NCI-H446 (cell line): Measurements from ENCODE around the gene FAM20B.
"Not testable (repeated sequence)": the region's sequence is repeated elsewhere in the genome, so short reads cannot be mapped to it uniquely, and the experiment has no call there.

Experiments
- DNase-seq, 2 experiments: peaks; one replicate each; lab custom pipeline; 2025; lab: John Stamatoyannopoulos, UW

Gene FAM20B, protein sequence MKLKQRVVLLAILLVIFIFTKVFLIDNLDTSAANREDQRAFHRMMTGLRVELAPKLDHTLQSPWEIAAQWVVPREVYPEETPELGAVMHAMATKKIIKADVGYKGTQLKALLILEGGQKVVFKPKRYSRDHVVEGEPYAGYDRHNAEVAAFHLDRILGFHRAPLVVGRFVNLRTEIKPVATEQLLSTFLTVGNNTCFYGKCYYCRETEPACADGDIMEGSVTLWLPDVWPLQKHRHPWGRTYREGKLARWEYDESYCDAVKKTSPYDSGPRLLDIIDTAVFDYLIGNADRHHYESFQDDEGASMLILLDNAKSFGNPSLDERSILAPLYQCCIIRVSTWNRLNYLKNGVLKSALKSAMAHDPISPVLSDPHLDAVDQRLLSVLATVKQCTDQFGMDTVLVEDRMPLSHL

DNA sequence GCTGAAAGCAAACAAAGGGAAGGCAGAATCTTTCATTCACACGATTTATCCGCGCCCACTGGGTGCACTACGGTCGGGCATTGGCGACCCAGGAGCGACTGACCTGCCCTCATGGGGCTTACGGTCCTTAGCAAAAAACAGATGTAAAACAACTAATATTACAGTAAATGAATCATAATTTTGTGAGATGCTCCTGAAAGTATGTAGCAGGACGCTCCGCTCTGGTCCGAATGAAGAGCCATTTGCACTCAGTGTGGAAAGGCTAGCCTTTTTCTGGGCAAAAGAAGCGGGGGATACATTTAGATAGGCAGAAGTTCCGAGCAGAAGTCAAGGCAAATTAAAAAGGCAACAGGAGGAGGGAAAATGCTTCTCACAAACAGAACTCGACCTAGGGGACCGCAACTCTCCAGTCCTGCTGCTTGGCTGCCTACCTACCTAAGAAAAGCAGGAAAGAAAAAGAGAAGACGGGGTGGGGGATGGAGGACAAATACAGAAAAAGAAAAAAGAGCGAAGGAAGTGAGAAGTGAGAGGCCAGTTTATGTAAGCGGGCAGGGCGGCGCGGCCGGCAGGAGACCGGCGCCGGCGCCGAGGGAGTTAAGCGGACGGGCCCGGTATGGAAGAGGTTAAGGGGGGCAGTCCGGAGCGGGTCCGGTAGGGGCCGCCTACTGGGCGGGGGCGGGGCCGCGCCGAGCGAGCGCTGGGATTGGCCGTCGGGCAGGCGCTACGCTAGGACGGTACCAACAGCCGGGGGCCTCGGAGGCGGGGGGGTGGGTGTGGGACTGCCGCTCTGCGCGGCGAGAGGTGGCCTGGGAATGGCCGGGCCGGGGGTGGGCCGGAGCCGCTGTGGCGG is at the start of gene FAM20B:
Gene FAM20B (plus strand): TSS at position 770 of the 850 bp plus-strand sequence. CDS start 17,954 bp downstream, outside the sequence.
- DNase-seq: peak; percentile 83 to 95

DNA sequence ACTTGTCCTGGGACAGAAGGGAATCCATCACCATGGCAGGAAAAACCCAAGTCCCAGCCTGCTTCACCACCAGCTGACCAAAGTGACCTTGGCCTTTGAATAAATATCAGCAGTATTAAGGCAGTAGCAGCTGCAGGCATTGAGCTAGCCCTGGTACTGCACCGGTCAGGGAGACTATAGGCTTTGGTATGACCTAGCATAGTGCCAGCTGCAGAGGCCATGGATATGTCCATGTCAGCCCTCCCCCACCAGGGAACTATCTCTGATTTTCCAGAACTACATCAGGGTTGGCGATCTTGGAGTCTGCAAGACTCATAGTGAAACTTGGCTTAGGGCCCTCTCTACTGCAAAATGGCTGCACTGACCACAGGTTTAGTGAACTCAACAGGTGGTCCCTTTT is 49.2 kb upstream of the FAM20B start:
- no peak for DNase-seq

DNA sequence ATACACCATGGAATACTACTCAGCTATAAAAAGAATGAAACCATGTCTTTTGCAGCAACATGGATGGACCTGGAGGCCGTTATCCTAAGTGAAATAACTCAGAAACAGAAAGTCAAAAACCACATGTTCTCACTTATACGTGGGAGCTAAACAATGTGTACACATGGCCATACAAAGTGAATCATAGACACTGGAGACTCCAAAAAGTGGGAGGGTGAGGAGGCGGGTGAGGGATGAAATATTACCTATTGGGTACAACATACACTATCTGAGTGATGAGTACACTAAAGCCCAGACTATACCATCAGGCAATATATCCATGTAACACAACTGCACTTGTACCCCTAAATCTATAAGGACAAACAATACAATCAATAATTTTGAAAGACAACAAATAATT is 39.5 kb upstream of the FAM20B start:
- DNase-seq: no peak

DNA sequence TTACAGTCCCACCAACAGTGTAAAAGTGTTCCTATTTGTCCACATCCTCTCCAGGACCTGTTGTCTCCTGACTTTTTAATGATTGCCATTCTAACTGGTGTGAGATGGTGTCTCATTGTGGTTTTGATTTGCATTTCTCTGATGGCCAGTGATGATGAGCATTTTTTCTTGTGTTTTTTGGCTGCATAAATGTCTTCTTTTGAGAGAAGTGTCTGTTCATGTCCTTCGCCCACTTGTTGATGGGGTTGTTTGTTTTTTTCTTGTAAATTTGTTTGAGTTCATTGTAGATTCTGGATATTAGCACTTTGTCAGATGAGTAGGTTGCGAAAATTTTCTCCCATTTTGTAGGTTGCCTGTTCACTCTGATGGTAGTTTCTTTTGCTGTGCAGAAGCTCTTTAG is 37.5 kb upstream of the FAM20B start:
- DNase-seq: not testable (repeated sequence)

DNA sequence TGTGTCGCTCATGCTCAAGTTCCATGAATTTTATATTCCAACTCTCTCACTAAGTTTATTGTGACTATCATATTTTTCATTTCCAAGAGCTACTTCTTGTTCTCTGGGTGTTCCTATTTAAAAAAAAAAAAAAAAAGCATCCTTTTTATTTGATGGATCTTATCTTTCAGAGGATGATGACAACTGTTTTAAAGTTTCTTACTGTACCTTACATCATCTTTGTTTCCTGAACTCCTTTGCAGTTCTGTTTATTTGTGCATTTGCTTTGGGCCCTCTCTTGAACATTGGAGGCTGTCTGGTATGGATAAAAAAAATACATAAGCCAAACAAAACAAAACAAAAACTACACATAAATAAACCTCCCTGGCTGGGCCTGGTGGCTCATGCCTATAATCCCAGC is 32.1 kb upstream of the FAM20B start:
- no peak for DNase-seq

DNA sequence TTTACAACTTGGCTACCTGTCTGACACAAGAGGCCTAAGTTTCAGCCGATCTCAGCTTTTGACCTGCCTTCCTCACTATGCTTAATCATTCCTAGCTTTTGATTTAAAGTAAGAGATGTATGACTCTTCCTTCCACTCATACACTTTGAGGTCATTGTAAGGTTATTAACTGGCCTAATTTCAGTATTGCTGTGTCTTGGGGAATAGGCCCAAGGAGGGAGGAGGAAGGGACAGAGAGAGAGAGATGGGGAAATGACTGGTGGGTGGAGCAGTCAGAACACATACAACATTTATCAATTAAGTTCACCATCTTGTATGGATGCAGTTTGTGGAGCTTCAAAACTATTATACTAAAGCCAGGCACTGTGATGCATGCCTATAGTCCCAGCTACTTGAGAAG is 28.3 kb upstream of the FAM20B start:
- no peak for DNase-seq

DNA sequence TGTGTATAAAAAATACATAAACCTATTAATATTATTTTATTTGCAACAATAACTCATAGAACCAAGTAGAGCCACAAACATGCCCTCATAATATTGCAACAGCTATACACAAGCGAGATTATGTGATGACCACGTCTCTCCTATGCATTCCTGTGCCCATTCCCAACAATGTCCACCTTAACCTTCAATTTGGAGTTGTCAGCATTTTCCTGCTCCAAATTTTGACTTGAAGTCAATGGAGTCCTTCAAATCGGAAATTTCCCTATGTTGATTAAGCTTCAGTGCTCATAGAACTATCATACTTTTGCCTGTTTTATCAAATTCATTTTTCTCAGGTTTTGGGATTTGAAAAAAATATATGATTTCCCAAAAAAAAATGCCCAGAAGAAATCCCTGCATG is 27.4 kb upstream of the FAM20B start:
- no peak for DNase-seq

DNA sequence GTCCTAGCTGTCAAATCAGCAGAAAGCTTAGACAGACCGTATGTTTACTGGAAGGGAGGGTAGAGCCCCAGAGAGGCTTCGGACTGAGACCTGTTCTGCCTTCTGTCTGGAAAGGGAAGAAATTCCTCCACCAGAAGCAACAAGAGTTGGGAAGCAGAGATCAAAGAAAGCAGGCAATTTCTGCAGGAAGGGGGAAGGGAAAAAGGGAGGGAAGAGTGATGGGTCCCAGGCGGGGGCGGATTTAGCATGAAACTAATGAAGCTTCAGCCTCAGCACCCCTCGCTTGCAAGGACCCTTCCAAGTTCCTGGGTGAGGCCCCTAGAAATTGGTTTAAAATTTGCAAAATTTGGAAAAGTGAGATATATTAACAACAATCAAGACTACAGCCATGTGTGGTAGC is 26.6 kb upstream of the FAM20B start:
- DNase-seq: no peak

DNA sequence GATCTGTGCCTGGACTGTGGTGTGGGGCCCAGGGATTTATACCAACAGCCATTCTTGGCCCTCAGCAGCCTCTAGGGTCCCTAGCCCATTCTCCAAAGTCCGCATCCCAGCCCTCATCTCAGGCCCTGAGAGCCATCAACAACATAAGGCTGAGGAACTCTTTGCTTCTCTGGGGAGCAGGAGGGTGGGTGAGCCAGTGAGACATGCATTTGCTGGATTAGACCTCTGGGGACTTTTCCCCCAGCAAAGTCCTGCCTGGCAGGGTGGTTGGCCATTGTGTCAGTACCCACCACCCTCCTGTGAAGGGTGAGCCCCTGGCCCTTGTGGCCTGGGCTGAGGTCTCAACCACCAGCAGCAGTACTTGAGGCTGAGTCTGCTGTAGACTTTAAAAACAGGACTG is 24.2 kb upstream of the FAM20B start:
- no peak for DNase-seq

DNA sequence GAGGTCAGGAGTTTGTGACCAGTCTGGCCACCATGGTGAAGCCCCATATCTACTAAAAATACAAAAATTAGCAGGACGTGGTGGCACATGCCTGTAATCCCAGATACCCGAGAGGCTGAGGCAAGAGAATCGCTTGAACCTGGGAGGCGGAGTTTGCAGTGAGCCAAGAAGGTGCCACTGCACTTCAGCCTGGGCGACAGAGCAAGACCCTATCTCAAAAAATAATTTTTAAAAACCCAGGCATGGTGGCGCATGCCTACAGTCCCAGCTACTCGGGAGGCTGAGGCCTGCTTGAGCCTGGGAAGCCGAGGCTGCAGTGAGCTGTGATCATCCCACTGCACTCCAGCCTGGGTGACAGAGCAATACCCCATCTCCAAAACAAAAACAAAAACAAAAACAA is 23.6 kb upstream of the FAM20B start:
- DNase-seq: not testable (repeated sequence)

DNA sequence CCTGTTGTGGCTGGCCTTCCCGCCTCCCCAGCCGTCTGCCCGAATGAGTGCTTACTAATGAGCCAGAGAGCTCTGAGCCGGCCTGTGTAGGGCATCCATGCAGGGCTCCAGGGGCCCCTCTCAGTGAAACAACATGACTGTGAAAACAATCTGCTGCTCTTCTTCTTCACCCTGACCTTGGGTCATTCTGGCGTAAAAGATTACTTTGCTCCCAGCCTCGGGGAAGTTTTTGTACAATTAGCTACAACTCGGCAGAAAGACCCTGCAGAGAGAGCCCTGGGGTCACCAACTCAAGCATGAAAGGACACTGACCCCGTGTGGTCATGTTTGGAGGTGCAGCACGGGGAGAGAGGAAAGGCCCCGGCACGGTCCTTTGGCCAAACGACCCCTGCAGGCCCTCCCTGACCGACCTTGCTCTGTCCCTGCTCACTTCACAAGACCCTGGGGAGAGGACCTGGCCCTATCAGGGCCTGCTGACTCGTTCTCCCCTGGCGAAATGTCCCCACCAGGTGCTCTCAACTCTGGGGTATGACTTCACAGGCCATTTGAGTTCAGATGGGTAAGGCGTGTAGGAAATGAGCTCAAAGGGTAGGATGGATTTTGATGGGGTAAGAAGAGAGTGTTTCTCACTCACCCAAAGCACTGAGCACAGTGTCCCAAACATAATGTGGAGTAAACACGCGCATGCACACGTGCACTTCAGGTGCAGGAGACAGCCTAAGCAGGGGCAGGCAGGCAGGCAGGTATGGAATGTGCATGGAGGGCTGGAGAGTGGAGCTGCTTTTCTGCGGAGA is 22.9 kb upstream of the FAM20B start:
- DNase-seq: peak; percentile 50 to 79

DNA sequence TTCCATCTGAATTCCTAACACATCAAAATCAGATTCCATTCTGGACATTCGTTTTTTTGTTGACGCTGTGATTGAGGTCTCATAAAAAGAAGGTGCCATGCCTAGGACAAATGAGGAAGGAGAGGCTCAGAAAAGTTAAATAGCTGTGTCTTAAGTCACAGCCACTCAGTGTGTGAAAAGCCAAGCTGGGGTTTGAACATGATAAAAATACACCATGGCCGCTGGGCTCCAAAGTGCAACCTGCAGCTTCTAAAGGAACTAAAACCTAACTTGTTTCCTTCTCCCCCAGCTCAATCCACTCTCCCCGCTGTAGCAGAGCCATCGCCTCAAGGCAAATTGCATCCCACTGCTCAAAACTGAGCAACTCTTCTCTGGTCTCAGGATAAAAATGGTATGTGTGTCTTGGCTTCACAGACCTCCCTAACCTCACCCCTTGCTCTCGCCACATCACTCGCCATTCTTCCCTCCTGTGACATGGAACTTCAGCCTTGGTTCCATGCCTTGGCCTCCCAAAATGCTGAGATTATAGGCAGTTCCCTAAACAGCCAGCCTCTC is 22.1 kb upstream of the FAM20B start:
- DNase-seq: no peak

DNA sequence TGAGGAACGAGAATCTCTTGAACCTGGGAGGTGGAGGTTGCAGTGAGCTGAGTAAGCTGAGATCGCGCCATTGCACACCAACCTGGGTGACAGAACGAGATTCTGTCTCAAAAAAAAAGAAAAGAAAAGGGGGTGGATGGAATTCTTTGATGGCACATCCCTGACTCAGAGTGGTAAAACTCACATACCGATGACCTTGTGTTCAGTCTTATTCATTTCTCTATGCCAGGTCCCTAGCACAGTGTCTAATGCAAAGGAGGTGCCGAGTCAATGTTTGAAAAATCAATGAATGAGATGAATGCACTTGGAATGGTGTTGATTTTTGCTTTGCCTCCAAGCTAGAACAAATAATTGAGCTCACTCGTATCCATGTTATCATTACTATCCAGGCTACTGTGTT is 18.5 kb upstream of the FAM20B start:
- DNase-seq: no peak

DNA sequence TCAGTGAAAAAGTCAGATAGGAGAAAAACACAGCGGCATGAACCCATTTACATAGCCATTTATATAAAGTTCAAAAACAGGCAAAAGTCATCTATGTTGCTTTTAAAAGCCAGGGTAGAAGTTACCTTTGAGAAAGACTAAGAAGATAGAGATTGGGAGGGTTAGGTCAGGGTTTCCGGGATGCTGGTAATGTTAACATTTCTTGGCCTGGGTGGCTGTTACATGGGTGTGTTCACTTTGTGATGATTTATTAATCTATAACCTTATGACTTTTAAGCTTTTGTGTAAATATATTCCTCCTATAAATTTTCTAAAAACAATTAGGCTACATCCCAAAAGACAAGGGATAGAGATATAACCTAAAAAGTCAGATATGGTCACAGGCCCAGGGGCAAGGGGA is 15.0 kb upstream of the FAM20B start:
- no peak for DNase-seq

DNA sequence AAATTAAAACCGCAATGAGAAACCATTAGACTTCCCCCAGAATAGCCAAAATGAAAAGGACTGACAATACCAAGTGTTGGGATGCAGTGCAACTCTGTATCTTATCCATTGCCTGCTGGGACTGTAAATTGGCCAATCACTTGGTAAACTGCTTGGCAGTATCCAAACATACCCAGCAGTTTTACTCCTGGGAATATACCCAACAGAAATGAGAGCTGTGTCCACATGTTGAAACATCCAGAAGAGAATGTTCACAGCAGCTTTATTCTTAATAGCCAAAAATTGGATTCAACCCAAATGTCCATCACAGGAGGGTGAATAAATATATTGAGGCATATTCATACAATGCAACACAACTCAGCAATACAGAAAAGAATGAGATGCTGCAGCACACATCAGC is 13.7 kb upstream of the FAM20B start:
- DNase-seq: no peak

DNA sequence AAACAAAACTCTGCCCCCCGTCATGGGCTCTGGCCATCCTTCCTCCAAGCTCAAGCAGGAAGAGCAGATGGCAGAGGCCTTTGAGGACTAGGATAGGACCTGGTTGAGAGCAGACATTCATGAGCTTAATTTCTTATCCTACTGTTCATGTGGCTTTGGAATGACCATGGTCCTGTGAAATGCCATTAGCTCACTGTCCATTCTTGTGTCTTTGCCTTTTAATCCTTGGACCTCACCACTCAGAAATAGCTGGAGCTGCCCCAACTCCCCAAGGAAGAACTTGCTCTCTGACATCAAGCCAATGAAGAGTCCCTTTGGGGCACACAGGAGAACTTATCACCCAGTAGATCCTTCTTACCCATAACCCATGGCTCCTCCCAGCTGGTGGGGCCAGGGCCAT is 11.6 kb upstream of the FAM20B start:
- no peak for DNase-seq

DNA sequence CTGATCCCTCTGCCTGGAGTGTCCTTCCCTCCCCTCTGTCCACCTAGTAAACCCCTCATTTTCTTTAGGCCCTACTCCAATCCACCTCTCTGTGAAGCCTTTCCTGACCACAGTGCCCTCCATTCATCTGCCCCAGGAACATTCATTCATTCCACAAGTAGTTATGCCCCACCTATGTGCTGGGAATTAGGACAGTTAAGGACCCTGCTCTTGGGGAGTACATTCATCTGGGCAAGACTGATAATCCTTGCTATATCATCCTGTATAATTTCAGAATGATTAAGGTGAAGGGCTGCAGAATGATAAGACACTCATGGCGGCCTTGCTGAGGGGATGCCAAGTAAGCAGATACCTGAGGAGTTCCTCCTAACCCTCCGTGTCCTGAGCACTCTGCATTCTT is 10.3 kb upstream of the FAM20B start:
- DNase-seq: no peak

DNA sequence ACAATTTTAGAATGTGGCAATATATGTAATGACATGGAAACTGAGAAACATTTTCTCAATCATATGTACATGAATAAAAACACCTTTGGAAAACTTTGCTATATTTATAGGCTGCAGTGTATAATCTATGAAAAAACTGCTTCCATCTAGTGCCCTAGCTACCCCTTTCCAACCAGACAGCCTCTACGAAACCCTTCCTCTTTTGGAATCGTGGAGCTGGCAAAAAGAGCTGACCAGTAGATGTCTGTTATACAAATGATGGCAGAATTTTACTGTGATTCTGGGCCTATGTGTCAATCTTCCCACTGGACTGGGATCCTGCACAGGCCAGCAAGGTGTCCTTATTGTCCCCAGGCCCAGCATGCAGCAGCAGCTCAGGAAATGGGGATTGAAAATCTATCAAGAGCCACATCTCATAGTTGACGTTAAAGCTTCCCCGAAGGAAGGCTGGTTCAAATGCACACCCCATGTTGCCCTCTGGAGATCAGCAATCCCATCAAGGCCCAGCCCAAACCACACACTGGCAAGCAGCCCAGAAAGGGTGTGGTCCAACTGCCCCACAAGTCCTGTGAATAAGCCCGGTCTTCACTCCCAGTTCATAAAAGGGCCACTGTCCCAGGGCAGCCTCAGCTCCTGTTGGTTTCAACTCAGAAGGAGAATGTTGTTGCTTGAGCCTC is 8.8 kb upstream of the FAM20B start:
- peak; percentile 23 to 59 for DNase-seq

DNA sequence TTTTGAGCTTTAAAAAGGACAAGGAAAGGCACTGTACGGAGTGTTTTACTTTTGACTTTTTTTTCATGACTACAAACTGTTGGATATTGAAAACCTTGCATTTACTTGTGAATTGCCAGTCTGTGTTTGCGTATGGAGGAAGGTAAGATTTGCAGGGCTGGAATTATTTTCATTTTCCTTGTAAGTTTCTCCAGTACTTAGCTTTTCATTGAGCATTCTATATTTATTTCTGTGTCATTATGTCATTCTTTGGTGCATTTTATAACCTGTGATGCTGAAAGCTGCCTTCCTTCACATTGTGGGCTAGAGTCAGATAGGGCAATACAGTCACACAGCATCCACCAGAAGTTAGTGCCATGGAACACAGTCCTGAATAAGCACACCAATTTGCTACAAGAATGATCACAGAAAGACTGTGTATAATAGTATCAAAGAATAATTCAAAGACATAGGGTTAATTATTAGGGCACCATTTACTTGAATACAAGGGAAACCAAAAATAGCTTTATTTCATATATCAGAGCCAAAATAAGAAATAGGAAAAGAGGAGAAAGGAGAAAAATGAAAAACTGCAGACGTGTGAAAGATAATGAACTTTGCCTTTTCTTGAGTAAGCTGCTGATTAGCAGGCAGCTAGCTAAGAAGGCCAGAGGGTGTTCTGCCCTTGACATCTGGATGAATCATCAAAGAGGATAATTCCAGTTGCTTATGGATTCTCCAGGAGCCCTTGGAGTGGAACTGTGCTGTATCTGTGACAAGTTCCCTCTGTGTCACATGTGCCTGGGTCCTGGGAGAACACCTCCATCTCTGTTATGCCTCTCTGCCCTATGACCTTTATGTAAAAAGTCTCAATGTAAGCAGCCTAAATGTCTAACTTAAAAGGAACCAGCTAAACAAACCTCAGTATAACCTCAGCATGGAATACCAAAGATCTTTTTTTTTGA is 8.0 kb upstream of the FAM20B start:
- no peak for DNase-seq

DNA sequence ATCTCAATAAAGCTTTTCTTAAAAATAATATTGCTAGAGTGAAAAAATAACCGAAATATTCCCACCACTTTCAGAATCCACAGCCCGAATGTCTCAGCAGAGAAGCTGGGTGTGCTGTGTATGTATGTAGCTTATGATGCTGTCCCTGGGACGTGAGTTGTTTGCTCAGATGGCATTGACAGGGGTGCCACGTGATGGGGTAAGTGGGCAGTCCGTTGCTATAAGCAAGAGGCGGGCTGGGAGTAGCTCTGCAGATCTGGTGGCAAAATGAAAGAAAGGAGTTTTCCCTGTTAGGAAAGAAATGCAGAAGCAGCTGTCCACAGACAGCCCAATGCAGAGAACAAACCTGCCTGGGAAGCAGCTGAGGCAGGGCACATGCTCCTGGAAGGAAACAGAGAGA is 3.8 kb upstream of the FAM20B start:
- DNase-seq: no peak
